GM23248 (cell line): ENCODE results near the gene PTTG1.

Experiments used
- EZH2 ChIP-seq: fragments of 200-600 bp; sonication (generic); IDR thresholded peaks from 2 replicates; pipeline ENCODE4 v1.6.1; 2018; ENCODE audit warnings: antibody characterized with exemption, mild to moderate bottlenecking; ENCODE audit not compliant: insufficient read depth, poor library complexity, severe bottlenecking
- EZH2phosphoT487 ChIP-seq: fragments of 200-600 bp; sonication (generic); IDR thresholded peaks from 2 replicates; pipeline ENCODE4 v1.6.1; 2018; ENCODE audit warnings: antibody characterized with exemption, moderate library complexity, mild to moderate bottlenecking, low read depth; ENCODE audit not compliant: insufficient read depth

GRCh38 chr5:160439205-160439600 is 17.5 kb downstream of the PTTG1 start:
- TF ChIP-seq EZH2 (no peak), EZH2phosphoT487 (no peak)
